HG03565 (cell line): ENCODE measurements around the gene PCDHGB1.
"Not testable (repeated sequence)": the region's sequence is repeated elsewhere in the genome, so short reads cannot be mapped to it uniquely, and the experiment has no call there.

Experiments
- ATAC-seq: cut with Tn5 transposase; IDR thresholded peaks from one replicate; pipeline ENCODE4 v1.9.1; 2021; ENCODE audit warnings: mild to moderate bottlenecking, moderate library complexity; ENCODE audit not compliant: unreplicated experiment

The PCDHGB1 gene

DNA sequence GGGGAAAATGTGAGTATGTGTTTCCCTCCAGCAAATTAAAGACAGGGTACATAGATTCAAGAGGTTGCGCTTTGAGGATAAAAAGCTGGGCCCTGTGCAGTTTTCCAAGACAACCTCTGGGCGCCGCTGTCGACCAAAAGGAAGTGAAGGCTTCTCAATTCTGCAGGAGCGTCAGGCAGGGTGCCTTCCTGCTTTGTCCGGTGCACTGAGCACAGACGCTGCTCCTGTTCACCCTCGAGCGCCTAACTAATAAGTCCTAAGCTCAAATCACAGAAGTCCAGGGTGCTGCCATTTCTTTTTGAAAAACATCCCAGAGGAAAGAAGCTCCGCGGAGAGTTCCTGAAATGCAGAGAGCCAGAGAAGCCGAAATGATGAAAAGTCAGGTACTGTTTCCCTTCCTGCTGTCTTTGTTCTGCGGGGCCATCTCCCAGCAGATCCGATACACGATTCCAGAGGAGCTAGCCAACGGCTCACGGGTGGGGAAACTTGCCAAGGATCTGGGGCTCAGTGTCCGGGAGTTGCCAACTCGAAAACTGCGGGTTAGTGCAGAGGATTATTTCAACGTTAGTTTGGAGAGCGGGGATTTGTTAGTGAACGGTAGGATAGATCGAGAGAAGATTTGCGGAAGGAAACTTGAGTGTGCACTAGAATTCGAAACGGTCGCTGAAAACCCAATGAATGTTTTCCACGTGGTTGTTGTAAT, at the start of gene PCDHGB1:
PCDHGB1 (plus strand) TSS at position 183 of the 703 bp plus-strand sequence; CDS start at position 345, 162 bp downstream.
- ATAC-seq: no peak

DNA sequence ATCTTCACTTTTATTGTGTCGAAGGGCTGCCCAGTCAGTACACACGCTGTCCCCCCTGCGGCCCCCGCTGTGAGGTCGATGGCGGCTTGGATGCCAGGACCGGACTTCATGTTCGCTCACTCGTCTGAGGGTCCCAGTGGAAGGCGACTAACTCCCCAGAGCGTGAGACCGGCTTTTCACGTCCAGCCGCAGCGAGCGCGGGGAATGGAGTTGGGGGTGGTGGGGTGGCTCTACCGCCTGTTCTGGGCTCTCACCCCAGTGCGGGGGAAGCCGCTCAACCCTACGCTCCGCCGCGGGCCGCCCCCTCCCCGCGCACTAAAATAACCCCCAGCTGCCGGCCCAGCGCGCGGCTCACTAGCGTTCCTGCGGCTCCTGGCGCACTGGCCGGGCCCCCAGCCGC, 46.1 kb upstream of the PCDHGB1 start, which contains the start of gene SLC25A2:
SLC25A2 (minus strand) TSS at position 294 of the 400 bp plus-strand sequence; CDS start at position 110, 184 bp downstream.
- ATAC-seq: no peak

DNA sequence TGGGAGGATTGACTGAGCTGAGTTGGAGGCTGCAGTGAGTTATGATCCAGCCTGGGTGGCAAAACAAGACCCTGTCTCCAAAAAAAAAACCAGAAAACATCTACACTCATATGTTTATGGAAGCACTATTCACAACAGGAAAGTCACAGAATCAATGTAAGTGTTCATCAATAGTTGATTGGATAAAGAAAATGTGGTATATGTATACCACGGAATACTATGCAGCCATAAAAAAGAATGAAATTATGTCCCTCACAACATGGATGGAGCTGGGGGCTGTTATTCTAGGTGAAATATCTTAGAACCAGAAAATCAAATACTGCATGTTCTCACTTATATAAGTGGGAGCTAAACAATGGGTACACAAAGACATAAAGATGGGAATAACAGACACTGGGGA, 43.3 kb upstream of the PCDHGB1 start:
- no peak for ATAC-seq

DNA sequence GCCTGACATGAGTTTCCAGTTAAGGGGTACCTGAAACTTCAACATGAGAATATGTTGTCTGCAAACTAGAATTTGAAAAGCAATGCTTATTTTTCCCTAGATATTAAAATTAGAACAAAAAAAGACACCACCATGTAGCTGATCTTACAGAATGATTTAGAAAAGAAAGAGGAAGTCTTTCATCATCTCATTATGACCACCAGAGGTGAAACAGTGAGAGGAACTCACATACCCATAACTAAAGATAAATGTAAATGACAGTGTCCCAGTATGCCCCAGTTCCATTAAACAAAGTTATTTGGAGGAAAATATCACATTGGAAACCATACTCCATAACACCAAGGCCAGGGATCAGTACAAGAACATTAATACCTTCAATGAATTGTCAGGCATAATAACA, 36.2 kb upstream of the PCDHGB1 start:
- ATAC-seq: no peak

DNA sequence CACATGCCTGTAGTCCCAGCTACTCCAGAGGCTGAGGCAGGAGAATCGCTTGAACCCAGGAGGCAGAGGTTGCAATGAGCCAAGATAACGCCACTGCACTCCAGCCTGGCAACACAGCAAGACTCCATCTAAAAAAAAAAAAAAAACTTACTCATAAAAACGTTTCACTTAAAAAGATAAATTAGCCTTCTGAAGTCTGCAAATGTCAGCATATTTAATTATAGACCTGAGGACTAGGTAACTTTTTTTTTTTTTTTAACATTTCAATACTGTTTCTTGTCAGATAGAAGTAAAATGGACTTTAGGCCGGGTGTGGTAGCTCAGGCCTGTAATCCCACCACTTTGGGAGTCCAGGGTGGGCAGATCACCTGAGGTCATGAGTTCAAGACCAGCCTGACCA, 32.9 kb upstream of the PCDHGB1 start:
- not testable (repeated sequence) for ATAC-seq

DNA sequence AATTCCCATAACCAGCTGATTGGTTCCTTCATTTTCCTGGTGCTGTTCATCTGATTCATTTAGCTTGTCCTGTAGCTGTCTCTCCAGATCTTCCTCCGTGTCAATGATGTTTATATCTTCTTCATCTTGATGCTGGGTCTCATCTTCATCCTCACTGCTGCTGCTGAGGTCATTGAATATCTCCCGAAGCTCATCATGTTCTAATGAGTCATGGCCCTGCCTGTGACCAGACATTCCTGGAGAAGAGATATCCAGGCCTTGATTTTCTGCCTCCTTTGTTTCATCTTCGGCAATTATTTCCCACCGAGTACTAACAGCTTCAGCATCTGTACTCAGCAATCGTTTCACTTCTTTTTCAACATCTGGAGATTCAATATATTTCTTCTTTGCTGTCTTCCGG, 30.7 kb upstream of the PCDHGB1 start:
- no peak for ATAC-seq

DNA sequence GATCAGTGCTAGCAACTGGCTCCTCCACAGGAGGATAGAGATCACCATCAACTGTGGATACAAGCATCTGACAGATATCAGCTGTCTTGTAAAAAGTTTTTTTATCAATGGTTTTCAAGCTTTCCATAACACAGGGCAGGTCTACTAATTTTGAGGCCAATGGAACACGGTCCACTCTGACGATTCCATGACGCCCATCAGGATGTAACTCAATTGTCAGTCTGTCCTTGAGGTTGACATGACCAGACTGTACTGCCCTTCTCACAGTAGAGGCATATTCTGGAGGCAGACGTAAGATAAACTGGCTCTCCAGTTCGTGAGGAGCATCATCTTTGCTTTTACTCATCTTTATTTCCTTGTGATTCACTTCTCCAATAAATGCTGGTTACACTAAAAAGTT, 30.2 kb upstream of the PCDHGB1 start:
- ATAC-seq: no peak

DNA sequence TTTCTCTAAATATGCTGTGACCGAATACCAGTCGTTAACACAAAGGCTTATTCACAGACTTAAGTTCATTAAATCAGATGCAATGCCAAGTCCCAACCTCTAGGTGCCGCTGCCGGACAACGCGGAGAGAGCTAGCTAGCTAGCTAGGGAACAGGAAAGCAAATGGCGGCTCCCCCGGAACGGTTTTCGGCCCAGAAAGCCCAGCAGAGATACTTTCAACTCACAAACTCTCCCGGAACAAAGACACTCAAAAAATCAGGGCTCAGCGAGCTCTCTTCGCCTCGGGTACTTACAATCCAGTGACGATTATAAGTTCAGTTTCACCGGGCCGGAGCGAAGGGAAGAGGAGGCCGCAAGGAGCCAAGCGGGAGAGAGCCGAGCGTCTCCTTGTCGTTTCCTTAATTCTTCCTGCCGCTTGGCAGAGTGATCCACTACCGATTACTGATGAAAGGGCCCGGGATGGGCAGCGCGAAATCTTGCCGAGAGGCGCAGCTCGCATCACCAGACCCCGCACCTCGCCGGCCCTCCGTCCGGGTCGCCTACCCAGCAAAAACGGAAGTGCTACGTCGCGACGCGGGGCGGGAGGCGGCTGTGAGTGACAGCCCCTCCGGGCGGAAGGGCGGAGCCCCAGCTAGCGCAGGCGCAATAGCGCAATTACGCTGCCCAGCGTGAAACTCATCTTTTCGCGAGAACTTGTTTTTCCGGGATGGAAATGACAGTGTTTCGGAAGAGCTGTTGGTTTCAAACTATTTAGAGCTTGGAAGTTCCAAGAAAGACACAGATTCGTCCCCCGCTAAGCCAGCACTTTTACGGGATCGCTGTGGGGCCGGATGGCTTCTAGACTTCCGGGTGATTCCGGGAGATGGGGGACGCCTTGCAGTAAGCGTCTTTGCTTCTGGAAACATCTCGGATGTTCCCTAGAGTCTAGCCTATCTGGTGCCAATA, 29.4 kb upstream of the PCDHGB1 start, which contains the start of gene TAF7:
TAF7 (minus strand) TSS at position 560 of the 945 bp plus-strand sequence. CDS start 740 bp downstream, outside the sequence.
- peak; percentile 84 for ATAC-seq

DNA sequence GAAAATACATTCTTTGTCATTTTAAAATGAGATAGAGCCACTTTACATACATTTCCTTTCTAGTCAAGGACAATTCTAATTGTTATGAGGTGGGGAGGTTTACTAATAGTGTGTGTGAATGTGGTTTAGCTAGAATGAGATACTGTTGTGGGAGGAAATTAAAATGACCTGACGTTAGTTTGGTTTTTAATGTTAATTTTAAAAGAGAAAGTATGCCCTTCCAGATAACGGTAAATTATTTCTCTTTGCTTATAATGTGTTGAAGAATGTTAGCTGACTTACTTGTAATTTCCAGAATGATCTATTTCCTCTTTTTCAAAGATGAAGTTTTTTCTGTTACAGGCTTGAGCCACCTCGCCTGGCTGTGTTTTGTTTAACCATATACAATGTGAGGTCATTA, 27.6 kb upstream of the PCDHGB1 start:
- peak; percentile 30 for ATAC-seq

DNA sequence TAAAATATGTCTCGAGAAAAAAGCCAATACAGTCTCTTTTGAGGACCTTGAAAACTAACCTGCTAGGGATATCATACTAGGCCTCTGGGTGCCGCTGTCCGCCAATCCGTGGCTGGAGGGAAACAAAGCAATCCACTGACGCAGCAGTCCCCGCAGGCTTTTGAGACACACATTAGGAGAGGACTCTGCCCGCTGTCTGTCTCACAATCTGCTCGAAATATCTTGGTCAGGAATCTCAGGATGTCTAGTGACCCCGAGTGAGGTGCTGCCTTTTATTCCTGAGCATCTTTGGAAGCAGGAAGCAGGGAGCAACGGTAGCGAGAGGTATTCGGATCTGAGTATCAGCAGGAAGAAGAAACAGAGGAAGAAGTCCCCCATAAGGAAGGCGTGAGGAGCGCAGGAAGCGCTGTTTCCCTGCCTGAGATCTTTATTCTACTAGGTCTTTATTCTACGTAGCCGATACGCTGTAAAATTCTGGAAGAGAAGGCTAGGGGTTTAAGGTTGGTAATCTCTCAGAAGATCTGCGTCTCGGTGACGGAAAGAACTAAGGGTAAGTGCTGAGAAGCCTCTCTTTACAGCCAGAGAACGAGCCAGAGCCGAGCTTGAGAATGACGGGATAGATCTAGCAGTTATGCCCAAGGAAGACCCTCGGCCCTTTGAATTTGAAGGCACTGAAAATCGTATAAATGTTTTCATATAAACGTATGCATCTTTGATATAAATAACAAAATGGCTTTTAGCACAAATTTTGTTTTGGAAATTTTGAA, 23.6 kb upstream of the PCDHGB1 start:
- peak; percentile 50 for ATAC-seq

DNA sequence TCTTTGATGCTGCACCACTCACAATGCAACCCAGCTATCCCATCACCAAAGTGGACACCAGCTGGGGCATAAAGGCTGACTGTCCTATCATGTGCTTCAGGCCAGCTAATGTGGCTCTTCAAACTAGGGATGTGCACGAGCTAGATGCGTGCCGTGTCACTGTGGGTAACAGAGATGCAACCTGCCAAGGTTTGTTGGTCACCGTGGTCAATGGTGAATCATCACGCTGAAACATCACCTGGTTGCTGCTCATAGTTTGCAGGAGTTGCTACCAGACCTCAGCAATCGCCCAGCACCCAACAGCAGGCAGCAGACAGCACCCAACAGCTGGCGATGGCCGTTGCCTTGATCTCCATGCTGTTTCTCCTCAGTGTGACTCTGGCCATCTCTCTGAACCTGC, 21.7 kb upstream of the PCDHGB1 start:
- ATAC-seq: no peak

DNA sequence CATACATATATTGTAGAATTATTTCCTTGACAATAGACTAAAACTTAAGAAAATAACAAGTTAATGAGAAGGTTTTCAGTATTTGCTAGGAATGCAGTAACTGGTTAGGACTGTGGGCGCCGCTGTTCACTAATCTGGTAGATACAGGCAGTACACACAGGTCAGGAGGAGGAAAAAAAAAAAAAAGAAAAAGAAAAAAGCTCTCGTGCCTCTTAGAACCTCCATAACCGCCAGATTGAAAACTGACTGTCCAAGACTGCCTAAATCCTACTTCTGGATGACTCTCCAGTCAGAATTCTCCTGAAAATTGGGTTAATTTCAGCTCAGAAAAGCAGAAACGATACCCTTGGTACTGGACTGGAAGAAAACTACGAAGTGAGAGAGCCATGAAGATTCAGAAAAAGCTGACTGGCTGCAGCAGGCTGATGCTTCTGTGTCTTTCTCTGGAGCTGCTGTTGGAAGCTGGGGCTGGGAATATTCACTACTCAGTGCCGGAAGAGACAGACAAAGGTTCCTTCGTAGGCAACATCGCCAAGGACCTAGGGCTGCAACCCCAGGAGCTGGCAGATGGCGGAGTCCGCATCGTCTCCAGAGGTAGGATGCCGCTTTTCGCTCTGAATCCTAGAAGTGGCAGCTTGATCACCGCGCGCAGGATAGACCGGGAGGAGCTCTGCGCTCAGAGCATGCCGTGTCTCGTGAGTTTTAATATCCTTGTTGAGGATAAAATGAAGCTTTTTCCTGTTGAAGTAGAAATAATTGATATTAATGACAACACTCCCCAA, 19.4 kb upstream of the PCDHGB1 start, which contains the start of gene PCDHGA1:
PCDHGA1 (plus strand) TSS at position 216 of the 782 bp plus-strand sequence.
- no peak for ATAC-seq

DNA sequence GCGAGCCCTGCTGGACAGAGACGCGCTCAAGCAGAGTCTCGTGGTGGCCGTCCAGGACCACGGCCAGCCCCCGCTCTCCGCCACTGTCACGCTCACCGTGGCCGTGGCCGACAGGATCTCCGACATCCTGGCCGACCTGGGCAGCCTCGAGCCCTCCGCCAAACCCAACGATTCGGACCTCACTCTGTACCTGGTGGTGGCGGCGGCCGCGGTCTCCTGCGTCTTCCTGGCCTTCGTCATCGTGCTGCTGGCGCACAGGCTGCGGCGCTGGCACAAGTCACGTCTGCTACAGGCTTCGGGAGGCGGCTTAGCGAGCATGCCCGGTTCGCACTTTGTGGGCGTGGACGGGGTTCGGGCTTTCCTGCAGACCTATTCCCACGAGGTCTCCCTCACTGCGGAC, 17.3 kb upstream of the PCDHGB1 start:
- not testable (repeated sequence) for ATAC-seq

DNA sequence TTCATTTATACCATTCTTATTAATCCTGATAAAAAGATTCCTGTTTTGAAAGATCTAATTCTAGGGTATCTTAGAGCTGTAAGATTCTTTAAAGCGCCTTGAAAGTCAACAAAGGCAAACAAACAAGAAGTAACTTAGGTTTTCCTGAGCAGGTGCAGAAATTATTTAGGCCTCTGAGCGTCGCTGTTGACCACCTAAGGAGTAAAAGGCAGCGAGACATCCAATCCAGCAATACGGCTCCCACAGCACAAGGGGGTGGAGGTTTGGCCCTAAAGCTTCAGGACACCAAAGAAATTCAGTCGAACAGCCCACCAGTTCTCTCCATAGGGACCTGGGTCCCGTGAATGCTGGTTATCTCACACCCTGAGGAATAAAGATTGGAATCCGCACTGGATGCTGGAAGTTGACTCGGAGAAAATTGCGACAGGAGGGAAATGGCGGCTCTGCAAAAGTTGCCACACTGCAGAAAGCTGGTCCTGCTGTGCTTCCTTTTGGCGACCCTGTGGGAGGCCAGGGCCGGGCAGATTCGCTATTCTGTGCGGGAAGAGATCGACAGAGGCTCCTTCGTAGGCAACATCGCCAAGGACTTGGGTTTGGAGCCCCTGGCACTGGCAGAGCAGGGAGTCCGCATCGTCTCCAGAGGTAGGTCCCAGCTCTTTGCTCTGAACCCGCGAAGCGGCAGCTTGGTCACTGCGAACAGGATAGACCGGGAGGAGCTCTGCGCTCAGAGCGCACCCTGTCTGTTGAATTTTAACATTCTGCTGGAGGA, 11.2 kb upstream of the PCDHGB1 start, which contains the start of gene PCDHGA2:
PCDHGA2 (plus strand) TSS at position 223 of the 769 bp plus-strand sequence.
- ATAC-seq: no peak

DNA sequence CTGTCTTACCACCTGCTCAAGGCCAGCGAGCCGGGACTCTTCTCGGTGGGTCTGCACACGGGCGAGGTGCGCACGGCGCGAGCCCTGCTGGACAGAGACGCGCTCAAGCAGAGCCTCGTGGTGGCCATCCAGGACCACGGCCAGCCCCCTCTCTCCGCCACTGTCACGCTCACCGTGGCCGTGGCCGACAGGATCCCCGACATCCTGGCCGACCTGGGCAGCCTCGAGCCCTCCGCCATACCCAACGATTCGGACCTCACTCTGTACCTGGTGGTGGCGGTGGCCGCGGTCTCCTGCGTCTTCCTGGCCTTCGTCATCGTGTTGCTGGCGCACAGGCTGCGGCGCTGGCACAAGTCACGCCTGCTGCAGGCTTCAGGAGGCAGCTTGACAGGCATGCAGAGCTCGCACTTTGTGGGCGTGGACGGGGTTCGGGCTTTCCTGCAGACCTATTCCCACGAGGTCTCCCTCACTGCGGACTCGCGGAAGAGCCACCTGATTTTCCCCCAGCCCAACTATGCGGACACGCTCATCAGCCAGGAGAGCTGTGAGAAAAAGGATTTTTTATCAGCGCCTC, 9.0 kb upstream of the PCDHGB1 start:
- ATAC-seq: not testable (repeated sequence)

DNA sequence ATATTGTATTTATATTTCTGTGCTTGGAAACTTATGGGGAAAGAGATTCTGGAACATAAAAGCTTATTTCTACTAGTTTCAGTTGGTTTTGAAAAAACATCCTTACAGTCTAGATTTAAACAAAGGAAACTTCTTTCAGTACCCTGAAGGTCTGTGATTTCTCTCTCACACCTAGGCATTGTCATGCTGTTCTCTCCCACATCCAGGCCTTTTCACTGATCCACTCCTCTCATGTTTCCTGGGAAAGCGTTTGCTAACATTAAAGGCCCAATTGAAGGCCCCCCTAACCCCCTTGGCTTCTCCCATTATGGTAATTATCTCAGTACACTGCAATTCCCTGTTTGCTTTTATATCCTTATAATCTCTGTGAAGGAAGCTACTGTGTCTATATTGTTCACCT, 7.1 kb upstream of the PCDHGB1 start:
- ATAC-seq: no peak

DNA sequence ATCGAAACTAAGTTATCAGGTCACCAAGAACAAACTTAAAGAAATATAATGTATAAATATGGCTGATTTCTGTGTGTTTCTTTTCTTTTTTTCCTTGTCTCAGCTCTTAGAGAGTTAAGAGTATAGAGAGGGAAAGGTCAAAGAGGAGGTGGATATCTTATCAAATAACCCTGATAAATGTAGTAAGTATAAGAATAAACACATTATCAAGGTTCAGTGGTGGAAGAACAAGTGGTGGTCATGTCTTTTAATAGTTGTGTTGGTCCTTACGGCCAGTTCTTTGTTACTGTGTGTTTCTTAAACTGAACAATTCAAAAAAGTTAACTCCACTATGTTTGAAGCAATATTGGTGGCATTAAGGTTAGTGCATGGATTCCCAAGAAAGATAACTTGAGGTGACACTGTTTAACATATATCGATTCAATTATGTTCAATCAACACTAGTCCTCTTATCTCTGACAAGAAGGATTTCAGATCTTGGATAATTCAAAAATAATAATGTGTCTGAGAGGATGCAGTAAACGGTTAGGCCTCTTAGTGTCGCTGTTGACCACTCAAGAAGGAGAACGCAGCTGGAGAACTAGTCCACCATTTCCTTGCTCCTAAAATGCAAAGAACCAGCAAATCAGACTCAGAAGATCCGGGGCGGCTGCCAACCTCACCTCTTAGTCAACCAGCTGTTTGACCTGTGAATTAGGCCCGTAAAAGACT, 6.5 kb upstream of the PCDHGB1 start, which contains the start of gene PCDHGA3:
PCDHGA3 (plus strand) TSS at position 588 of the 711 bp plus-strand sequence. CDS start 205 bp downstream, outside the sequence.
- no peak for ATAC-seq

DNA sequence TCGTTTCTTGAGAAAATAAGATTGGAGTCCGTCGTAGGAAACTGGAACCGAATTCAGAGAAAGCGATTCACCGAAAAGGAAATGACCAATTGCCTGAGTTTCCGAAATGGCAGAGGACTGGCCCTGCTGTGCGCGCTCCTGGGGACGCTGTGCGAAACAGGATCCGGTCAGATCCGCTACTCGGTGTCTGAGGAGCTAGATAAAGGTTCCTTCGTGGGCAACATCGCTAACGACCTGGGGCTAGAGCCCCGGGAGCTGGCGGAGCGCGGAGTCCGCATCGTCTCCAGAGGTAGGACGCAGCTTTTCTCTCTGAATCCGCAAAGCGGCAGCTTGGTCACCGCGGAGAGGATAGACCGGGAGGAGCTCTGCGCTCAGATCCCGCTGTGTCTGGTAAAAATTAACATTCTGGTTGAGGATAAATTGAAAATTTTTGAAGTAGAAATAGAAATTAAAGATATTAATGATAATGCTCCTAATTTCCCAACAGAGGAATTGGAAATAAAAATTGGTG, 5.9 kb upstream of the PCDHGB1 start:
- no peak for ATAC-seq
